ENCODE measurements around the gene PTEN.
"Not testable (repeated sequence)": the region's sequence is repeated elsewhere in the genome, so short reads cannot be mapped to it uniquely, and the experiment has no call there.

Gene PTEN

GRCh38 chr10:87872828-87873227 lies 9.4 kb downstream of the PTEN start:
- DNase-seq (ENCODE audit: low read depth): no peak

- DNase-seq (ENCODE audit: low read depth): no peak
Measured at GRCh38 chr10:87873656-87874055, 10.2 kb downstream of the PTEN start.

- DNase-seq (ENCODE audit: low read depth): no peak
Measured at GRCh38 chr10:87875929-87876571, 12.6 kb downstream of the PTEN start.

GRCh38 chr10:87878664-87879459 lies 15.4 kb downstream of the PTEN start:
- DNase-seq (ENCODE audit: low read depth): no peak

- DNase-seq (ENCODE audit: low read depth): no peak
Measured at GRCh38 chr10:87880336-87880735, 16.9 kb downstream of the PTEN start.

- not testable (repeated sequence) for DNase-seq (ENCODE audit: low read depth)
Measured at GRCh38 chr10:87881373-87882059, 18.1 kb downstream of the PTEN start.

GRCh38 chr10:87882555-87883294 lies 19.3 kb downstream of the PTEN start:
- DNase-seq (ENCODE audit: low read depth): no peak

GRCh38 chr10:87886635-87887034 lies 23.2 kb downstream of the PTEN start:
- no peak for DNase-seq (ENCODE audit: low read depth)

- DNase-seq (ENCODE audit: low read depth): no peak
Measured at GRCh38 chr10:87887146-87887545, 23.7 kb downstream of the PTEN start.

GRCh38 chr10:87887548-87888289 lies 24.3 kb downstream of the PTEN start:
- DNase-seq (ENCODE audit: low read depth): no peak

GRCh38 chr10:87895430-87895829 lies 32.0 kb downstream of the PTEN start:
- DNase-seq (ENCODE audit: low read depth): no peak

- no peak for DNase-seq (ENCODE audit: low read depth)
Measured at GRCh38 chr10:87896216-87896615, 32.8 kb downstream of the PTEN start.

- not testable (repeated sequence) for DNase-seq (ENCODE audit: low read depth)
Measured at GRCh38 chr10:87897957-87898356, 34.5 kb downstream of the PTEN start.

GRCh38 chr10:87903396-87903795 lies 40.0 kb downstream of the PTEN start:
- DNase-seq (ENCODE audit: low read depth): not testable (repeated sequence)

- no peak for DNase-seq (ENCODE audit: low read depth)
Measured at GRCh38 chr10:87913156-87913921, 49.9 kb downstream of the PTEN start.

- DNase-seq (ENCODE audit: low read depth): no peak
Measured at GRCh38 chr10:87915406-87915805, 52.0 kb downstream of the PTEN start.

- no peak for DNase-seq (ENCODE audit: low read depth)
Measured at GRCh38 chr10:87915989-87916388, 52.6 kb downstream of the PTEN start.

GRCh38 chr10:87916515-87916914 lies 53.1 kb downstream of the PTEN start:
- DNase-seq (ENCODE audit: low read depth): no peak

GRCh38 chr10:87918254-87918859 lies 54.9 kb downstream of the PTEN start:
- no peak for DNase-seq (ENCODE audit: low read depth)

GRCh38 chr10:87920538-87920937 lies 57.1 kb downstream of the PTEN start:
- DNase-seq (ENCODE audit: low read depth): no peak

Measured in HS-27A (cell line).